Thyroid gland (tissue), 4 donors: ENCODE data around the gene HOXA7. TPM values are rescaled to one million over a fixed set of nuclear protein-coding genes. Genes with fewer than 3 reads are reported as not detected.

Experiments
- DNase-seq, 2 donors: peaks; one replicate each; pipeline ENCODE4 v3.0.0-alpha.2; 2019
- H3K27ac ChIP-seq, 3 donors: fragments of 200-600 bp; sonication (generic); 1 replicate in 2 of 3; 2 replicates in 1 of 3; pipeline ENCODE4 v1.5.1; 2016 to 2019; ENCODE audit warnings: mild to moderate bottlenecking in 1 of 3, moderate library complexity in 1 of 3
- H3K27me3 ChIP-seq: fragments of 200-600 bp; sonication (generic); one replicate; pipeline ENCODE4 v1.5.1; 2019
- H3K36me3 ChIP-seq, 2 donors: fragments of 200-600 bp; sonication (generic); one replicate each; pipeline ENCODE4 v1.5.1; 2016 to 2019
- H3K4me1 ChIP-seq, 2 donors: fragments of 200-600 bp; sonication (generic); one replicate each; pipeline ENCODE4 v1.5.1; 2017 to 2019
- H3K4me3 ChIP-seq, 3 donors: fragments of 200-600 bp; sonication (generic); replicated peaks in 1 of 3; 1 replicate in 2 of 3; 2 replicates in 1 of 3; pipeline ENCODE4 v1.5.1; 2016; ENCODE audit warnings: mild to moderate bottlenecking in 1 of 3
- H3K9me3 ChIP-seq: fragments of 200-600 bp; sonication (generic); one replicate; pipeline ENCODE4 v1.5.1; 2017
- CTCF ChIP-seq, 6 experiments: fragments of 200-600 bp in 3 of 6; fragments of 450-650 bp in 3 of 6; sonication (generic) in 3 of 6; IDR thresholded peaks; one replicate each; pipeline ENCODE4 v1.5.1; 2016 to 2019; ENCODE audit warnings: antibody characterized with exemption in 6 of 6, mild to moderate bottlenecking in 2 of 6, inconsistent platforms in 1 of 6, moderate library complexity in 1 of 6
- POLR2A ChIP-seq, 2 donors: fragments of 450-650 bp; IDR thresholded peaks; one replicate each; pipeline ENCODE4 v1.6.1; 2017; ENCODE audit warnings: antibody characterized with exemption in 2 of 2, mild to moderate bottlenecking in 2 of 2, moderate library complexity in 1 of 2
- WGBS, 2 donors: methylation state at CpG; one replicate each; pipeline ENCODE4 v1.1.5; 2017; 5-methylcytosine and 5-hydroxymethylcytosine counted together
- intact Hi-C: fragments of 100-400 bp; cut with DNase I; formaldehyde crosslinking; loops from one replicate; pipeline ENCODE4 v1.15.1; 2023
- total RNA-seq, 4 donors: library from RNA; depleted of rRNA; stranded (reverse); fragments of >200 nt; gene quantifications; one replicate each; pipeline ENCODE4 v1.2.3, GENCODE V29; 2016

Gene HOXA7
- total RNA-seq, 4 donors from 2014 or later = 0.34 to 2.1 (median 0.74) TPM

- 8 to 12% methylated on average over 13 to 14 of the region's 14 CpGs for WGBS, 2 donors
- Histone ChIP-seq H3K36me3 (no peaks in the 10 kb centered on the region), H3K9me3 (no peaks in the 10 kb centered on the region), H3K4me3 (no peak overlapping the region), H3K27me3 (peaks cover 79% of the 10 kb centered on the region), H3K4me1 (peaks cover 9 to 39% of the 10 kb centered on the region in 2 donors), H3K27ac (no peak overlapping the region)
- TF ChIP-seq POLR2A (IDR thresholded peaks at IDR 0.05) (no peak), CTCF (IDR thresholded peaks at IDR 0.05) (no peak)
- intact Hi-C loops = loop anchor here (10.0 kb wide), 1 partner anchor 724 kb away; no protein-coding TSS in a partner anchor
- DNase-seq = no peak
Observed at GRCh38 chr7:27200761-27201579, 44.5 kb upstream of the HOXA7 start.

GRCh38 chr7:27199849-27200760 lies 43.6 kb upstream of the HOXA7 start, which contains the start of gene HOXA13:
TSS of gene HOXA13 (minus strand) at chr7:27200091. CDS start at chr7:27200077, 14 bp downstream.
- peaks cover 8 to 31% of the 10 kb centered on the region in 2 donors for H3K4me1 ChIP-seq
- peaks cover 72% of the 10 kb centered on the region for H3K27me3 ChIP-seq

GRCh38 chr7:27198871-27199801 lies 42.7 kb upstream of the HOXA7 start:
- intact Hi-C loops = loop anchor here (5.0 to 10.0 kb wide), 2 partner anchors 823 to 896 kb away; no protein-coding TSS in a partner anchor
- H3K27ac ChIP-seq = no peak overlapping the region
- no peak for DNase-seq
- no peaks in the 10 kb centered on the region for H3K9me3 ChIP-seq
- no peak overlapping the region for H3K4me3 ChIP-seq
- H3K4me1 ChIP-seq = peaks cover 4 to 25% of the 10 kb centered on the region in 2 donors
- TF ChIP-seq CTCF (IDR thresholded peaks at IDR 0.05) = no peak
- no peak for TF ChIP-seq POLR2A (IDR thresholded peaks at IDR 0.05)
- no peaks in the 10 kb centered on the region for H3K36me3 ChIP-seq
- peaks cover 74% of the 10 kb centered on the region for H3K27me3 ChIP-seq
- WGBS, 2 donors = 3 to 7% methylated on average over 12 to 19 of the region's 93 CpGs

More at GRCh38 chr7:27199849-27200760, 43.6 kb upstream of the HOXA7 start, which contains the start of gene HOXA13:
- DNase-seq = no peak
- TF ChIP-seq POLR2A (IDR thresholded peaks at IDR 0.05) (no peak), CTCF (IDR thresholded peaks at IDR 0.05) (no peak)
- Histone ChIP-seq H3K27ac (no peak within 1 kb of the TSS), H3K9me3 (no peaks in the 10 kb centered on the region), H3K36me3 (no peaks in the 10 kb centered on the region), H3K4me3 (peak within 1 kb of the TSS in 1 of 3 donors; percentile 16)
- WGBS, 2 donors = 3% methylated on average over 27 to 50 of the region's 99 CpGs
- intact Hi-C loops = loop anchor here (5.0 to 10.0 kb wide), 3 partner anchors 725 to 895 kb away; no protein-coding TSS in a partner anchor

GRCh38 chr7:27198138-27198841 lies 41.8 kb upstream of the HOXA7 start:
- Histone ChIP-seq H3K9me3 (no peaks in the 10 kb centered on the region), H3K27me3 (peaks cover 75% of the 10 kb centered on the region), H3K4me3 (no peak overlapping the region), H3K36me3 (no peaks in the 10 kb centered on the region), H3K4me1 (peaks cover 4 to 27% of the 10 kb centered on the region in 2 donors), H3K27ac (no peak overlapping the region)
- DNase-seq = no peak
- intact Hi-C loops = loop anchor here (5.0 to 10.0 kb wide), 2 partner anchors 824 to 897 kb away; no protein-coding TSS in a partner anchor
- 12 to 15% methylated on average over 28 of the region's 29 CpGs for WGBS, 2 donors
- TF ChIP-seq POLR2A (IDR thresholded peaks at IDR 0.05) (no peak), CTCF (IDR thresholded peaks at IDR 0.05) (no peak)
